Measurements from ENCODE around the gene SLC12A7.

Gene SLC12A7

GRCh38 chr5:1034986-1035385 is 76.9 kb downstream of the SLC12A7 start (continued):
- TF ChIP-seq ZNF184 (tag by site-specific recombination; IDR thresholded peaks at IDR 0.05) (no peak), ZSCAN16 (tag by site-specific recombination; IDR thresholded peaks at IDR 0.05) (peak; percentile 71; the same call in 1 of the 2 replicates), ZNF311 (tag by site-specific recombination; IDR thresholded peaks at IDR 0.05; ENCODE audit: borderline replicate concordance) (no peak), ZNF423 (tag by site-specific recombination; IDR thresholded peaks at IDR 0.05) (no peak), SCRT1 (tag by site-specific recombination; IDR thresholded peaks at IDR 0.05; ENCODE audit: borderline replicate concordance) (peak; percentile 34; the same call in 1 of the 2 replicates), ZBTB11 (tag by site-specific recombination; conservative IDR thresholded peaks at IDR 0.05; ENCODE audit: low read depth) (no peak), ZNF24 (tag by site-specific recombination; IDR thresholded peaks at IDR 0.05) (peak; percentile 99), ZNF16 (tag by site-specific recombination; IDR thresholded peaks at IDR 0.05; ENCODE audit: low read depth) (no peak), ZNF548 (tag by site-specific recombination; IDR thresholded peaks at IDR 0.05) (no peak), YY1 (tag by site-specific recombination; IDR thresholded peaks at IDR 0.05) (no peak), ZEB2 (tag by site-specific recombination; IDR thresholded peaks at IDR 0.05) (no peak), ZNF692 (tag by site-specific recombination; IDR thresholded peaks at IDR 0.05) (no peak), ZBTB10 (tag by site-specific recombination; IDR thresholded peaks at IDR 0.05) (no peak), REPIN1 (tag by site-specific recombination; IDR thresholded peaks at IDR 0.05; ENCODE audit: low read depth) (no peak), KLF1 (tag by site-specific recombination; IDR thresholded peaks at IDR 0.05) (no peak), ZBTB20 (tag by site-specific recombination; IDR thresholded peaks at IDR 0.05) (no peak), ZNF596 (tag by site-specific recombination; IDR thresholded peaks at IDR 0.05) (peak; percentile 44; the same call in 1 of the 2 replicates), FEZF1 (tag by site-specific recombination; IDR thresholded peaks at IDR 0.05) (no peak), TCF7L2 (IDR thresholded peaks at IDR 0.05; ENCODE audit: borderline replicate concordance, low read depth, low read length) (no peak), ZNF561 (tag by site-specific recombination; IDR thresholded peaks at IDR 0.05; ENCODE audit: borderline replicate concordance) (no peak), ZNF112 (tag by site-specific recombination; IDR thresholded peaks at IDR 0.05) (no peak), PRDM1 (tag by site-specific recombination; IDR thresholded peaks at IDR 0.05) (peak; percentile 49; the same call in 1 of the 2 replicates), EGR2 (tag by site-specific recombination; IDR thresholded peaks at IDR 0.05; ENCODE audit: low read depth) (peak; percentile 19; the same call in 1 of the 2 replicates), ZNF350 (tag by site-specific recombination; IDR thresholded peaks at IDR 0.05) (no peak), ZNF169 (tag by site-specific recombination; IDR thresholded peaks at IDR 0.05) (no peak), ZNF2 (tag by site-specific recombination; IDR thresholded peaks at IDR 0.05) (no peak), ZNF777 (tag by site-specific recombination; IDR thresholded peaks at IDR 0.05; ENCODE audit: borderline replicate concordance) (no peak), ZNF843 (tag by site-specific recombination; IDR thresholded peaks at IDR 0.05) (no peak), HOXD13 (CRISPR knock-in tag; IDR thresholded peaks at IDR 0.05; ENCODE audit: borderline replicate concordance) (no peak), ZNF658 (tag by site-specific recombination; IDR thresholded peaks at IDR 0.05) (no peak), BCL11A (tag by site-specific recombination; IDR thresholded peaks at IDR 0.05; ENCODE audit: low read depth) (no peak), ZNF404 (tag by site-specific recombination; IDR thresholded peaks at IDR 0.05) (no peak)
- TF ChIP-seq, protein P1, sequence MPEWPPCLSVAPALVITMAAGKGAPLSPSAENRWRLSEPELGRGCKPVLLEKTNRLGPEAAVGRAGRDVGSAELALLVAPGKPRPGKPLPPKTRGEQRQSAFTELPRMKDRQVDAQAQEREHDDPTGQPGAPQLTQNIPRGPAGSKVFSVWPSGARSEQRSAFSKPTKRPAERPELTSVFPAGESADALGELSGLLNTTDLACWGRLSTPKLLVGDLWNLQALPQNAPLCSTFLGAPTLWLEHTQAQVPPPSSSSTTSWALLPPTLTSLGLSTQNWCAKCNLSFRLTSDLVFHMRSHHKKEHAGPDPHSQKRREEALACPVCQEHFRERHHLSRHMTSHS (tag by site-specific recombination; IDR thresholded peaks at IDR 0.05), result no peak
- TF ChIP-seq, protein P2, sequence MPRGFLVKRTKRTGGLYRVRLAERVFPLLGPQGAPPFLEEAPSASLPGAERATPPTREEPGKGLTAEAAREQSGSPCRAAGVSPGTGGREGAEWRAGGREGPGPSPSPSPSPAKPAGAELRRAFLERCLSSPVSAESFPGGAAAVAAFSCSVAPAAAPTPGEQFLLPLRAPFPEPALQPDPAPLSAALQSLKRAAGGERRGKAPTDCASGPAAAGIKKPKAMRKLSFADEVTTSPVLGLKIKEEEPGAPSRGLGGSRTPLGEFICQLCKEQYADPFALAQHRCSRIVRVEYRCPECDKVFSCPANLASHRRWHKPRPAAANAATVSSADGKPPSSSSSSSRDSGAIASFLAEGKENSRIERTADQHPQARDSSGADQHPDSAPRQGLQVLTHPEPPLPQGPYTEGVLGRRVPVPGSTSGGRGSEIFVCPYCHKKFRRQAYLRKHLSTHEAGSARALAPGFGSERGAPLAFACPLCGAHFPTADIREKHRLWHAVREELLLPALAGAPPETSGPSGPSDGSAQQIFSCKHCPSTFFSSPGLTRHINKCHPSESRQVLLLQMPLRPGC (tag by site-specific recombination; IDR thresholded peaks at IDR 0.05), result no peak
